Stimulated activated CD4-positive, alpha-beta T cell treated with anti-CD3 and anti-CD28 coated beads, Interleukin-12 subunit alpha, Interleukin-12 subunit beta, amount 100 ng/mL, for 24 hours (primary cell): ENCODE measurements around the gene GTF2IRD1.
"Not testable (repeated sequence)": the region's sequence is repeated elsewhere in the genome, so short reads cannot be mapped to it uniquely, and the experiment has no call there.

Source experiments
- DNase-seq, 2 experiments: peaks; one replicate each; pipeline ENCODE4 v3.0.0-alpha.2; 2020; ENCODE audit warnings: low read depth in 2 of 2

The GTF2IRD1 gene

GRCh38 chr7:74470504-74470903 is 16.8 kb downstream of the GTF2IRD1 start:
- no peak for DNase-seq

- no peak for DNase-seq
Observed at GRCh38 chr7:74473116-74473515, 19.4 kb downstream of the GTF2IRD1 start.

- DNase-seq, result no peak
Observed at GRCh38 chr7:74474271-74474865, 20.7 kb downstream of the GTF2IRD1 start.

- DNase-seq, result no peak
Observed at GRCh38 chr7:74475243-74475986, 21.7 kb downstream of the GTF2IRD1 start.

- DNase-seq, result no peak
Observed at GRCh38 chr7:74475987-74476350, 22.3 kb downstream of the GTF2IRD1 start.

GRCh38 chr7:74476626-74477025 is 22.9 kb downstream of the GTF2IRD1 start:
- DNase-seq, result no peak

- no peak for DNase-seq
Observed at GRCh38 chr7:74478671-74479065, 25.0 kb downstream of the GTF2IRD1 start.

GRCh38 chr7:74479066-74479781 is 25.5 kb downstream of the GTF2IRD1 start:
- no peak for DNase-seq

GRCh38 chr7:74479961-74480829 is 26.5 kb downstream of the GTF2IRD1 start:
- no peak for DNase-seq

- DNase-seq, result no peak
Observed at GRCh38 chr7:74480861-74481417, 27.2 kb downstream of the GTF2IRD1 start.

- no peak for DNase-seq
Observed at GRCh38 chr7:74481458-74482196, 27.9 kb downstream of the GTF2IRD1 start.

- DNase-seq, result no peak
Observed at GRCh38 chr7:74482197-74482467, 28.4 kb downstream of the GTF2IRD1 start.

GRCh38 chr7:74482629-74483401 is 29.1 kb downstream of the GTF2IRD1 start:
- DNase-seq, result no peak

GRCh38 chr7:74483402-74484336 is 30.0 kb downstream of the GTF2IRD1 start:
- DNase-seq, result no peak

GRCh38 chr7:74485611-74486010 is 31.9 kb downstream of the GTF2IRD1 start:
- no peak for DNase-seq

GRCh38 chr7:74488518-74489030 is 34.9 kb downstream of the GTF2IRD1 start:
- DNase-seq, result not testable (repeated sequence)

GRCh38 chr7:74489997-74490945 is 36.6 kb downstream of the GTF2IRD1 start:
- no peak for DNase-seq

- DNase-seq, result not testable (repeated sequence)
Observed at GRCh38 chr7:74491490-74491889, 37.8 kb downstream of the GTF2IRD1 start.
